SK-N-DZ (cell line): Measurements from ENCODE around the gene CACNA2D4.

Source experiments
- DNase-seq: peaks from one replicate; pipeline ENCODE4 v3.0.0-alpha.2; 2015; ENCODE audit warnings: low spot score

CACNA2D4 gene

GRCh38 chr12:1919763-1920162 is 1.3 kb upstream of the CACNA2D4 start:
- no peak for DNase-seq

DNA sequence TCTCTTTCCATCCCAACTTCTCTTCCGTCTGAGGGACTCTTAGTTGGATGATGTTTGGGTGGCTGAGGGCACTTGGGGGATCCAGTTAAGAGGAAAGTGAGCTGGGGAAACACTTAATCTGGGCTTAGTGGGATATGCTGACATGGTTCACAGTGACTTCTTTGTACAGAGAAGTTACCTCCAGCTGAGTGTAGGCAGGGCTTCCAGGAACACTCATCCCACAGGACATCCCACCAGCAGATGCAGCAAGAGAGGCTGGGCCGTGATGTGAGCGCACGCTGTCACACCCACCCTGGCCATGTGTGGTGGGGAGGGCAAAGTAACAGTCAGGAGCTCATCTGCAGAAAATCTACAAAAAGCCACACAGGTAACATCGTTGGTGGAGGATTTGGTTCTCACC is 832 bp upstream of the CACNA2D4 start:
- no peak for DNase-seq

GRCh38 chr12:1918884-1919236 is 408 bp upstream of the CACNA2D4 start:
- DNase-seq = peak; percentile 3

GRCh38 chr12:1917172-1918070 is 1.0 kb downstream of the CACNA2D4 start:
- peak; percentile 3 for DNase-seq

DNA sequence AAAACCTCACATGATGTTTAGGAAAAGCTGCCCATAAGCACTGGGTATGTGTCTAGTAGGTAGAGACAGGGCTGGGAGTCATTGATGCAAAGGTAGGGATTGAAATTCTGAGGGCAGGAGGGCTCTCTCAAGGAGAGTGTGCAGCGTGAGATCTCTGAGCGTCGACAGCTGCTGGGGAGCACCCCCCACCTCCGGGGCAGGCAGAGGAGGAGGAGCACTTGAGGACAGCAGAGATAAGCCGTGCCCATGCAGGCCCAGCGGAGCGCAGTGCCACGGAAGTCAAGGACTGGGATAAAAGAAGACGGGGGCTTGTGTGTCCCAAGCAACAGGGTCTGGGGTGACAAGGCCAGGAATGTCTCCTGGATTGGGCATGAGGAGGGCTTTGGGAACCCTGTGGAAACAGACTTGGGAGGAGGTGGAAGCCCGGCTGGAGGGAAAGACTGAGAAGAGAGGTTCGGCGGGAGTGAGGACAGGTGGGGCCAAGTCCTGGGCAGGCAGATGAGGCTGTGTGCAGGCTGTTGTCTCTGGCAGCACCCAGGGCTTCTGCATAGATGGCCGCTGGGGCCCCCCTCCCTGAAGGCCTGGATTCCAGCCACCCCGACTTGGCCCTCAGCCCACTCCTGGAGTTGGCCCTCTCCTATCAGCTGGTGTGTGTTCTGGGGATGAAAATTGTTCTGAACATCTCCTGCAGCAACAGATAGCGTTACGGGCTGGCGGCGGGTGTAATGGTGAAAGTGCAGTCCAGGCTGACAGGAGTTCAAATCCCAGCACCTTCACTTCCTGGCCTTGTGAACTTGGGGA is 1.9 kb downstream of the CACNA2D4 start:
- DNase-seq = peak; percentile 2

DNA sequence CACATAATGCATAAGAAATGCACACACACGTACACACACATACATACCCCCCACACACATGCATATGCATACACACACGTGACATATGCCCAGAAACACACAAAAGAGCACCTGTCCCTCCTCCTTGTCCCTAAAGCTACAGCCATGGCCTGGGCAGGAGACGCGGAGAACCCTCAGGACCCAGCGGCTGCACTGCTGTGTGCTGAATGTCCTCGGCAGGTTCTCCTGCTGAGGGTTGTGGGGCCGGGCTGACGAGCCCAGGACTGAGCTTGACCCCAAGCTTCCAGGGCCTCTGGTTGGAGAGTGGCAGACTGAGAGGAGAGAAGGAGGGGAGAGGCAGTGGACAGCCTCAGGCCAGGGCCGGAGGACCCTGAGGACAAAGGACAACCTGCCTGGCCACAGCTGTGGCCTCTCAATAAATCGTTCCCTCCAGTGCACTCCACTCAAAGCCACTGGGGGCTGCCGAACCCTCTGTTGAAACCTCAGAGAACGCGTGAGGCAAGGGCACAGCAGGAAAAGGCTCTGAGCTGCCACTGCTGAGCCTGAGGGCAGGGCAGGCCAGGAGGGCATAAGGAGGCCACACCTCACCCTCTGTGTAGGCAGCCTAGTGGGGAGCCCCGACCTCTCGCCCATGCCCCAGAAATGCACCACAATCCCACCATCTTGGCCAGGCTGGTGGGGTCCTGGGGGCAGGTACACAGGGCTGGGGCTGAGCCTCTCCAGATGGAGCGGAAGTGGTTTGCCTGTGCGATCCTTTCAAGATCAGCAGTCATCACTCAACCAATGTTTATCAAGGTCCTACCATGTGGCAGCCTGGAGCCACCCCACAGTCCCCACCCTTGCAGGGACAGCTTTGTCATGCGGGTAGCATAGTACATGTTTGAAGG is 3.1 kb downstream of the CACNA2D4 start:
- no peak for DNase-seq

DNA sequence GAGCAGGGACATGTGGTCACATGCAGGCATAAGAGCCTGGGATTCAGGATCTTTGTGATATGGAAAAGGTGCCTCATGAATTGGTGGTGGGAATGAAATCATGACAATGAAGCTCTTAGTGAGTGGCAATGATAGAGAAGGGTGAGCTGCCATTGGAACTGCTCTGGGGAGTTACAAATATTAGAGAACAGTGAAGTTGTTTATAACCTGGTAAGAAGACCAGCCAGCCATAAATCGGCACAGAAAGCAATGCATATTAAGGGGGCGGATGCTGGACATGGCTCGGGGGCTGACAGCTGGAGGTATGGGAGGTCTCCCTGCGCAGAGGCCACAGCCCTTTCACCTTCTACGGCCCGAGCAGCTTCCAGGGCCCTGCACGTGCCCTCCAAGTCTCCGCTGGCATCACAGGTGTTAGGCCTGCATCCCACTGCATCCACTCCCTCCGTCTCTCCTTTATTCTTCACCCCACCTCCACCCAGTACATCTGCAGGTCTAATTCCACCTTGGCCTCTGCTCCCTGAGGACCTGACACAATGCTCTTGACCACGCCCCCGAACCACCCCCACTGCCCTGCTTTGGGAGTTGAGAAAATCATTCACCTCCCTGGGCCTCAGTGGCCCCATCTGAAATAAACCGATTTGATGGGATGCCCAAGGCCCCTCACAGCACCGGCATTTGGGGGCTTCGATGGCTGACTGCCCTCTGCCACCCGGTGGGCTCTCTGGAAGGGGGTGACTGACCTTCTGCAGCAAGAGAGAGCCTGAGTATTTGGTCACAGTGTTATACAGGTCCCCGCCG is 4.1 kb downstream of the CACNA2D4 start:
- no peak for DNase-seq

DNA sequence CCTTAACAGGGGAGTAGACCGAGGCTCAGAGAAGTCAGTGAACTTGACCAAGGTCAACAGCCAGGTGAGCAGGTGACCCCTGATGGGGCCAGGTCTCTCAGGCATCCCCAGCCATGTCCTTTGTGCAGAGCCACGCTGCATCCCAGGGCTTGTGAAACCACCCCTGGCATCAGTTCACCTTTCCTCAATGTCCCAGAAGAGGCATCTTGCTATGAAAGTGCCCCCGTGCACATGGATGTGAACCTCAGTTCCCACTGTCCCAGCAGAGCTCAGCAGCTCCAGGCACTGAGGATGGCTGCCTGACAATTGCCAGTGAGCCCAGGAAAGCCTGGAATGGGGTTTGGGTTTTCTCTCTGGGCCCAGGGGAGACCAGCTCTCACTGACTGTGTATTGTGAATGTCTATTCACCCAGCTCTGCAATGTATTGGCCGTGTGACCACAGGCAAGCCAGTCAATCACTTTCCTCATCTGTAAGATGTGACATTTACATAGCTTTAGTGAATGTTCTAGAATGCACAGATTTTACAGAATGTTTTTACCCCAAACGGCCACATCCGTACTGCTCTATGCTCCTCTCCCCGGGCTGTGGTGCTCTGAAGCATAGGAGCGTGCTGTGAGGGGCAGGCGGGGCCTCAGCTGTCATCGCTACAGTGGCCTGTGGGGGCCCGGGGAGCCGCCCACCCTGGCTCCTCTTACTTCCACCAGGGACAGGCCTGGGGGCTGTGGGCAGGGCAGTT is 4.9 kb downstream of the CACNA2D4 start:
- DNase-seq = no peak

- DNase-seq = no peak
Measured at GRCh38 chr12:1912580-1913376, 5.7 kb downstream of the CACNA2D4 start.

DNA sequence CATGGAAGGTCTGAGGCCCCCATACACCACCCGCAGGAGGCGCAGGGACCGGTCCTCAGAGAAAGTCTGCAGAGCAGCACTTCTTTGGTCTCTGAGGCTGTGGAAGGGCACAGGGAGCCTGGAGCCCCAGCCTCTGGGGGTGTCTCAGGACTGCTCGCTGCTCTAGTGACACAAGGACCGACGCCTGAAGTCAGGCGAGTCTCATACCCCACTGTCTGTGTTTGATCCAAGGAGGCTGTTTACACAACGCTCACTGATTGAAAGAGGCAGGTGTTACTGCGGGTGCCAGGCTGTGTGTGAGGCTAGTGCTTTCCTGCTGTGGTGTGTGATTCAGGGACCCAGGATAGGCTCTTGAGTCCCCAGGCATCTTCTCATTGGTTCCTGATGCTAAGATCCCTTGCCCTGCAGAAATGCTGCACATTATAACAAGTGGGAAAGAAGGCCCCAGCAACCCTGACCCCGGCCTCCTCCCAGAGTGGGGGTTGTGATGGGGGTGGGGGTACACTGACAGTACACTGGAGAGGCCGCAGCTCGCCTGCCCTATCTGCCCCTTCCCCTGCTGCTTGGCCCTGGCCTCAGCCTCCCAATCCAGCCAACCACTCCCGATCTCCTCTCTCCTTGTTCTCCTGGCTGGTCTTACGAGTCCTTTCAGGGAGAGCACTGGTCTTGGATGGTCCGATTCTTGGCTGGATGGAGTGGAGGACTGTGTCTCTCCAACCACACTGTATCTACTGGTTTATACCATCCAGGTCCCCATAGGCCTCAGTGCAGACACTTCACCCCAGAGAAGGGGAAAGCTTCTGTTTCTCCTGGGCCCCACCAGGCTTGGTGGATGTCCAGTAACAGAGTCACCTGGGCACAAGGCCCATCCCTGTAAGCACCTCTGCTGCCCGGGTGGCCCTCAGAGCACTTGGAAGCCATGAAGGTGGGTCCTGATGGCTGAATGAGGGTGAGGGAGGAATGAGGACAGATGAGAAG is 6.6 kb downstream of the CACNA2D4 start:
- no peak for DNase-seq

DNA sequence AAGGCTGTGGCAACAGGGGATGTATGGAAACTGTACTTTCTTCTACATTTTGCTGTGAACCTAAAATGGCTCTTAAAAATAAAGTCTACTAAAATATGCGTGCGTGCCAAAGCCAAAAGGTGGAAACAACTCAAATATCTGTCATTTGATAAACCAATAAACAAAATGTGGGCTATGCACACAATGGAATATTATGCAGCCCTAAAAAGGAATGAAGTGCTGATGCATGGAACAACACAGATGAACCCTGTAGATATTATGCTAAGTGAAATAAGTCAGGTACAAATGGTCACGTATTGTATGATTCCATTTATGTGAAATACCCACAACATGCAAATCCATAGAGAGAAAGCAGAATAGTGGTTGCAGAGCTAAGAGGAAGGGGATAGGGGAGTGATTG is 8.0 kb downstream of the CACNA2D4 start:
- no peak for DNase-seq

GRCh38 chr12:1908758-1909157 is 9.7 kb downstream of the CACNA2D4 start:
- no peak for DNase-seq

DNA sequence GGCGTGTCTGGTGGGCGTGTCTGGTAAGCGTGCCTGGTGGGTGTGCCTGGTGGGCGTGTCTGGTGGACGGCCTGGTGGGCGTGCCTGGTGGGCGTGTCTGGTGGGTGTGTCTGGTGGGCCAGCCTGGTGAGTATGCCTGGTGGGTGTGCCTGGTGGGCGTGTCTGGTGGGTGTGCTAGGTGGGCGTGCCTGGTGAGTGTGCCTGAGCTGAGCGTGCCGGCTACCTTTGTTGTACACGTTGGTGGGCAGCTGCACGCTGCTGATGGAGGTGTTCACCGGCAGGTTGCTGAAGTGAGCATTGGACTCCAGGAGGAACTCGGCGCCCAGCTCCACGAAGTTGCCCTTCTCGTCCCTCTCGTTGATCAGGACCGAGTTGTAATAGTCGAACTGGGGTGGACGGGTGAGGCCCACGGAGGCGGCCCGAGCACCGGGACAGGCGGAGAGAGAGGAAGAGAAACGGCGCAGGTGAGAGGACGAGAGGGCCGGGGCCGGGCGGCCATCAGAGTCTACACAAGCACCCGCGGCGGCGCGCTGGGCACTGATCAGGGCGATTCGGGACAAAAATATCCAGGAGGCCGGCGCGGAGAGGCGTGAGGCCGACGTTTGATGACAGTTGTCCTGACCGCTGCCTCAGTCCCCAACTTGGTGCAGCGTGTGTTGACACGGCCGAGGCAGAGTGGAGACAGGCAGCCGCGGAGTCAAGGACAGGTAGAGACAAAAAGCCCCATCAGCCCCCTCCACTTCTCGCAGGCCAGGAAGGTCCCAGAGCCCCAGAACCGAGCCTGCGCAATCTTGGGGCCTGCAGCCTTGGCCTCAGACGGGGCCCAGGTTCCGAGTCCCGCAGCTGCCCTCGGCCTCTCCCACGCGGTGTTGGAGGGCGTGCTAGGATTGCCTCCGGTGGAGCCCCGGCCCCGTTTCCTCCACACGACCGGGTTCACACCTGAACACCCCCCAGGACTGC is 10.5 kb downstream of the CACNA2D4 start:
- DNase-seq = no peak

DNA sequence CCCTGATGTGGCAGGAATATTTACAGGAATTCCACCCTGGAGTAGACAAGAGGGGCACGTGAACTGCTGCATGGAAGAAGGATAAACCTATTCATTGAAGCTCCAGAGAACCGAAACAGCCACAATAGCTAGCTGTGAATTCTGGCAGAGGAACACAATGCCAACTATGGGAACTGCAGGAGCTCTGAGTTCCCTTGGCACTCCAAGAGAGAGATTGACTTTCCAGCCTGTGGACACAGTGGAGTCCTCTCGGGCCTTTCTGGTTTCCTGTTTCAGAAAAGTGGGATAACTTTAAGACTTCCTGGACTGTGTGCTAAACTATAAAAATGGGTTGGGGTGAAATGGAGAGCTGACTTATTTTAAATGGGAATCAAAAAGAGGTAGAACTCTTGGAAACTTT is 11.9 kb downstream of the CACNA2D4 start:
- DNase-seq = no peak

DNA sequence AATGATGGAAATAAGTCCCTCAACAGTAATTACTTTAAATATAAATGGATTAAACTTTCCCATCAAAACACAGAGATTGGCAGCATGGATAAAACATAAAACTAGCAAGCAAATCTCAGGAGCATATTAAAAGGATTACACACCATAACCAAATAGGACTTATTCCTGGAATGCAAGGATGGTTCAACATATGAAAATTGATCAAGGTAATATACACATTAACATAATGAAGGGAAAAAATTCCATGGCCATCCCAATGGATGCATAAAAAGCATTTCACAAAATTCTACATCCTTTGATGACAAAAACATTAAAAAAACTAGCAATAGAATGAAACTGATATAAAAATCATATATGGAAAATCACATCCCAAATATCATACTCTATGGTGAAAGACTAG is 13.6 kb downstream of the CACNA2D4 start:
- DNase-seq = no peak

- DNase-seq = no peak
Measured at GRCh38 chr12:1896964-1897363, 21.5 kb downstream of the CACNA2D4 start.

DNA sequence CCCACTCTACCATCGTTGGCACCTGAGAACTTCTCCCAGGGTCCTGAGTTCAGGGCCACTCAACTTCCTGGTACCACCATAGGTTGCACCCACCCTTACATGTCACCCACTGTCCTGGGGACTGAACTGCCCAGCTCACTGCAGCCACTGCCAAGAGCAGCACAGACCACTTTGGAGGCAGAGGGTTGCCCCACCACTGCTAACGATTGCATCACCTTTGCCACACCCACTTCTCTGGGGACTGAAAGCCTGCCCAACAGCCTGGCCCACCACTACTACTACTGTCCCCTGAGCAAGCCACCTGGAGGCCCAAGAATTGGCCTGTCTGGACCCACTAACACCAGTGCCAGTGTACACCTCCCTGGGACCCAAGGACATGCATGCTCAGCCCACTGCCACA is 27.6 kb downstream of the CACNA2D4 start:
- DNase-seq = no peak
